H1 (cell line): ENCODE data around the gene XRCC6. TPM values are rescaled to one million over a fixed set of nuclear protein-coding genes. Genes with fewer than 3 reads are reported as not detected.

Source experiments
- ASH2L ChIP-seq: fragments of 200-600, 300-600 bp; sonication (generic); IDR thresholded peaks from one replicate; pipeline ENCODE4 v1.7.1; 2017; ENCODE audit warnings: low read length
- ATF2 ChIP-seq: IDR thresholded peaks from 2 replicates; pipeline ENCODE4 v1.6.1; 2012; ENCODE audit warnings: low read length, inconsistent platforms
- CHD2 ChIP-seq: IDR thresholded peaks from 2 replicates; pipeline ENCODE4 v1.6.1; 2012; ENCODE audit warnings: low read length, improper control_type of control experiment
- EP300 ChIP-seq, 2 experiments: IDR thresholded peaks; 1 replicate in 1 of 2; 2 replicates in 1 of 2; pipeline ENCODE4 v1.6.1; 2011 to 2012; ENCODE audit warnings: low read depth in 2 of 2, low read length in 2 of 2, mild to moderate bottlenecking in 2 of 2, borderline replicate concordance in 1 of 2, inconsistent platforms in 1 of 2, moderate library complexity in 1 of 2
- NRF1 ChIP-seq: IDR thresholded peaks from 2 replicates; pipeline ENCODE4 v1.6.1; 2011; ENCODE audit warnings: mild to moderate bottlenecking, low read depth, low read length, improper control_type of control experiment
- PHF8 ChIP-seq: fragments of 200-600 bp; sonication (generic); conservative IDR thresholded peaks from 2 replicates; pipeline ENCODE4 v1.7.1; 2012; ENCODE audit warnings: low read depth, mild to moderate bottlenecking, inconsistent platforms, low read length, moderate library complexity
- POLR2A ChIP-seq, 2 experiments: IDR thresholded peaks; 1 replicate in 1 of 2; 2 replicates in 1 of 2; pipeline ENCODE4 v1.6.1; 2011; ENCODE audit warnings: low read depth in 2 of 2, low read length in 2 of 2, mild to moderate bottlenecking in 2 of 2; ENCODE audit errors: control extremely low read depth in 1 of 2
- RBBP5 ChIP-seq: IDR thresholded peaks from 2 replicates; pipeline ENCODE4 v1.7.1; 2012; ENCODE audit warnings: low read depth, mild to moderate bottlenecking, inconsistent platforms, low read length, moderate library complexity, borderline replicate concordance
- RXRA ChIP-seq: IDR thresholded peaks from 2 replicates; pipeline ENCODE4 v1.6.1; 2011; ENCODE audit warnings: low read depth, mild to moderate bottlenecking, low read length, moderate library complexity; ENCODE audit not compliant: insufficient read depth
- SIN3A ChIP-seq, 2 experiments: IDR thresholded peaks in 1 of 2; conservative IDR thresholded peaks in 1 of 2; 2 replicates each; pipeline ENCODE4 v1.6.1; 2011 to 2012; ENCODE audit warnings: low read length in 2 of 2, improper control_type of control experiment in 1 of 2, low read depth in 1 of 2, mild to moderate bottlenecking in 1 of 2
- SIRT6 ChIP-seq: IDR thresholded peaks from one replicate; pipeline ENCODE4 v1.7.1; 2012; ENCODE audit warnings: low read length, inconsistent platforms
- TAF1 ChIP-seq: IDR thresholded peaks from 2 replicates; pipeline ENCODE4 v1.6.1; 2011; ENCODE audit warnings: mild to moderate bottlenecking, low read depth, low read length
- polyA plus RNA-seq, 7 experiments: library from polyadenylated mRNA; depleted of rRNA in 3 of 7; stranded (reverse) in 5 of 7; unstranded in 2 of 7; fragments of >200 nt in 5 of 7; fragments of 200-250 nt in 2 of 7; gene quantifications; 1 replicate in 5 of 7; 2 replicates in 1 of 7; 4 replicates in 1 of 7; pipeline versions ENCODE4 v1.2.1 to v1.2.3, GENCODE V29; 2011 to 2013; ENCODE audit warnings: missing spikeins in 2 of 7, mixed read lengths in 2 of 7
- total RNA-seq: library from RNA; stranded (reverse); fragmentation: NEBNext Ultra II Directional; extraction: Animal tissue kit (Norgen Biotek cat#: 25700); gene quantifications from 2 replicates; pipeline ENCODE4 v1.2.1, GENCODE V29; 2021

The XRCC6 gene
- total and polyA plus RNA-seq, 2 of the 8 experiments (the other 6 are each of a cell fraction or from before 2014, with no cell fraction given): 150 to 490 TPM

GRCh38 chr22:41619979-41620588, 1.0 kb upstream of the XRCC6 start (continued):
- TF ChIP-seq ASH2L (peak; percentile 75), RBBP5 (0 out of 2 replicates have a peak, but pooled peaks have one; percentile 13), SIN3A (conservative IDR thresholded peaks at IDR 0.05 in 1 of 2, IDR thresholded peaks at IDR 0.05 in 1 of 2; ENCODE audit: low read depth in 1 of 2, low read length in 2 of 2) (peak in 1 of 2 experiments; percentile 37; a peak in 2 of 4 replicates), SIRT6 (no peak), POLR2A (IDR thresholded peaks at IDR 0.05; ENCODE audit: control extremely low read depth in 1 of 2, low read depth in 2 of 2, low read length in 2 of 2) (no peak), TAF1 (peak; percentile 58; the same call in 1 of the 2 replicates), ATF2 (no peak), RXRA (no peak), PHF8 (no peak), CHD2 (no peak), NRF1 (no peak), EP300 (IDR thresholded peaks at IDR 0.05; ENCODE audit: borderline replicate concordance in 1 of 2, low read depth in 2 of 2, low read length in 2 of 2) (no peak)
